ENCODE results near the gene TCIRG1.
A peak's percentile ranks its signal among the peaks of the same experiment; 100 is the strongest.

Gene TCIRG1

GRCh38 chr11:68037411-68038225 lies 1.2 kb upstream of the TCIRG1 start:
- no peak for DNase-seq

- DNase-seq, result no peak
Measured at GRCh38 chr11:68038226-68038717, 553 bp upstream of the TCIRG1 start.

- no peak for DNase-seq
Measured at GRCh38 chr11:68039526-68040086, 781 bp downstream of the TCIRG1 start.

- peak in 3 of 5 donors; percentile 29 to 53 (median 36) for DNase-seq
Measured at GRCh38 chr11:68040101-68040956, 1.5 kb downstream of the TCIRG1 start.

GRCh38 chr11:68040957-68041591 lies 2.2 kb downstream of the TCIRG1 start:
- no peak for DNase-seq

- DNase-seq, result no peak
Measured at GRCh38 chr11:68041617-68042218, 2.9 kb downstream of the TCIRG1 start.

- no peak for DNase-seq
Measured at GRCh38 chr11:68042219-68043028, 3.6 kb downstream of the TCIRG1 start.

GRCh38 chr11:68043029-68043348 lies 4.2 kb downstream of the TCIRG1 start:
- no peak for DNase-seq

GRCh38 chr11:68043349-68044144 lies 4.7 kb downstream of the TCIRG1 start:
- DNase-seq, result no peak

GRCh38 chr11:68044145-68044813 lies 5.5 kb downstream of the TCIRG1 start:
- DNase-seq, result no peak

GRCh38 chr11:68044898-68045351 lies 6.1 kb downstream of the TCIRG1 start:
- no peak for DNase-seq

GRCh38 chr11:68047437-68048290 lies 8.8 kb downstream of the TCIRG1 start:
- no peak for DNase-seq

GRCh38 chr11:68048681-68049508 lies 10.1 kb downstream of the TCIRG1 start:
- no peak for DNase-seq

GRCh38 chr11:68049509-68050370 lies 10.9 kb downstream of the TCIRG1 start:
- DNase-seq, result no peak

- DNase-seq, result no peak
Measured at GRCh38 chr11:68050371-68050841, 11.6 kb downstream of the TCIRG1 start.

GRCh38 chr11:68051191-68052136 lies 12.6 kb downstream of the TCIRG1 start:
- no peak for DNase-seq

Data from T-helper 1 cell (primary cell).